Measurements from ENCODE around the gene FILIP1L.

The FILIP1L gene

DNA sequence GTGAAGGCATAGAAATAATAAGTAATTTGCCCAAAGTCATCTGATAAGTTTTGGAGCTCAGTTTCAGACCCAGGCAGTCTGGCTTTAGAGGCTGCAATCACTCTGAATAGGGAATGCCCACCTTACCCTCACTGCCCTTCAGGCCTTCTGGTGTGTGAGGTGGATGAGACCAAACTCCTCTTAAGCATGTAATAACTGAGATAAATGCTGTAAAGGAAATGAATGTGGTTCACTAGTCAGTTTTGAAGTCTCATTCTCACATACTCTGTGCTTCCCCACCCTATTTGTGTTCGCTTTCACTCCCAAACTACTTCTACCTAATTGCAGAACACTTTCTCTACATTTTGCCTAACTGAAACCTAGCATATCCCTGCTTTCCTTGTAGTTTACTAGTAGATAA is 144.1 kb downstream of the FILIP1L start:
- TF ChIP-seq, protein P1, sequence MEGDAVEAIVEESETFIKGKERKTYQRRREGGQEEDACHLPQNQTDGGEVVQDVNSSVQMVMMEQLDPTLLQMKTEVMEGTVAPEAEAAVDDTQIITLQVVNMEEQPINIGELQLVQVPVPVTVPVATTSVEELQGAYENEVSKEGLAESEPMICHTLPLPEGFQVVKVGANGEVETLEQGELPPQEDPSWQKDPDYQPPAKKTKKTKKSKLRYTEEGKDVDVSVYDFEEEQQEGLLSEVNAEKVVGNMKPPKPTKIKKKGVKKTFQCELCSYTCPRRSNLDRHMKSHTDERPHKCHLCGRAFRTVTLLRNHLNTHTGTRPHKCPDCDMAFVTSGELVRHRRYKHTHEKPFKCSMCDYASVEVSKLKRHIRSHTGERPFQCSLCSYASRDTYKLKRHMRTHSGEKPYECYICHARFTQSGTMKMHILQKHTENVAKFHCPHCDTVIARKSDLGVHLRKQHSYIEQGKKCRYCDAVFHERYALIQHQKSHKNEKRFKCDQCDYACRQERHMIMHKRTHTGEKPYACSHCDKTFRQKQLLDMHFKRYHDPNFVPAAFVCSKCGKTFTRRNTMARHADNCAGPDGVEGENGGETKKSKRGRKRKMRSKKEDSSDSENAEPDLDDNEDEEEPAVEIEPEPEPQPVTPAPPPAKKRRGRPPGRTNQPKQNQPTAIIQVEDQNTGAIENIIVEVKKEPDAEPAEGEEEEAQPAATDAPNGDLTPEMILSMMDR (IDR thresholded peaks at IDR 0.05; ENCODE audit: extremely low read depth, missing control alignments), result no peak
- peak; percentile 39 for DNase-seq (ENCODE audit: low spot score)

- TF ChIP-seq, protein P1 (IDR thresholded peaks at IDR 0.05; ENCODE audit: extremely low read depth, missing control alignments), result no peak
- no peak for DNase-seq (ENCODE audit: low spot score)
Measured at GRCh38 chr3:99969136-99969535, 145.2 kb downstream of the FILIP1L start.

DNA sequence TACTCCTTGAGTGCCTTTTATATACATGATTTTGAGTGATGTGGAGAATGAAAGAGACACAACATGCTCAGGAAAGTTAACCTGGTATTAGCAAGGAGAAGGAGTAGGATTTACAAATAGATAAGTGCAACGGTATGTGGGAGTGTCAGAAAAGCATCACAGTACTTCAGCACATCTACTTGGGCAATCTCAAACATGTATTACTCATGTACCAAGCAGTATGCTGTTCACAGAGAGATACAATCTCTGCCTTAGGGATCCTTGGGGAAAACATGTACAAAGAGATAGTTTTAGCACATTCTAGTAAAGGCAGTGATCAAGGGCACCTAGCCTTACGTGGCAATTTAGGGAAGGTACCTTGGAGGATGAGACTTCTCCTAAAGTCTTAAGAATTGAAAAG is 146.5 kb downstream of the FILIP1L start:
- TF ChIP-seq, protein P1 (IDR thresholded peaks at IDR 0.05; ENCODE audit: extremely low read depth, missing control alignments), result no peak
- DNase-seq (ENCODE audit: low spot score), result no peak

GRCh38 chr3:99966662-99967416 is 147.5 kb downstream of the FILIP1L start:
- TF ChIP-seq, protein P1 (IDR thresholded peaks at IDR 0.05; ENCODE audit: extremely low read depth, missing control alignments), result no peak
- no peak for DNase-seq (ENCODE audit: low spot score)

DNA sequence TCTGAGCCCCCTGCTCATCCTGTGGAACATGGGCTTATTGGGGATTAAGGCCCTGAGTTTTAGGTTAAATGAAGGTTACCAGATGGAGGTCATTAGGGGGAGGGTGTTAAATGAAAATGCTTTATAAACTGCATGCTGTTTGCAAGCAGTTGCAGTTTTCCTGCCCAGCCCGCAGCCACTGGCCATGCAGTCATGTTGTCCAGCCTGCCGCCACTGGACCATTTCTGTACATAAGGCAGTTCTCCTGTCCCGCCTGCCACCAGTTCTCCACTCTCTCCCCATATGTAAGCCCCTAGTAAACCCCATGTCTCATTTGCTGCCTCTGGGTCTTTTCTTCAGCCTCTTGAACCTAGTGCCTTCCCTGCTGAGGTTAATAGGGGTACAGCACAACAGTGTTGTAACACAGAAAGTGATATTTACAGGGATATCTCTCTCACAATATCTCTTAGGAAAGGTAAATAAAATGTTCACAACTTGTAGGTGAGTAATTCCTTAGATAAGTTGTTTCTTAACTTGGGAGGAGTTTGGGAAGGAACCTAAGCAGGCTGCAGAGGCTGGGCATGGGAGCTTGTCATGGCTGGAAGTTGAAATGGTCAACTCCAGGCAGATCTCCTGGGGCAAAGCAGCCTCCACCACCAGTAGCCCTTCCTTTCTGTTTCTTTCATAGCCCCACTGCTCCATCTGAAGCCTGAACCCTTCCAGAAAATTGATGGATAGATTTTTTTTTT is 148.5 kb downstream of the FILIP1L start:
- TF ChIP-seq, protein P1 (IDR thresholded peaks at IDR 0.05; ENCODE audit: extremely low read depth, missing control alignments), result no peak

DNA sequence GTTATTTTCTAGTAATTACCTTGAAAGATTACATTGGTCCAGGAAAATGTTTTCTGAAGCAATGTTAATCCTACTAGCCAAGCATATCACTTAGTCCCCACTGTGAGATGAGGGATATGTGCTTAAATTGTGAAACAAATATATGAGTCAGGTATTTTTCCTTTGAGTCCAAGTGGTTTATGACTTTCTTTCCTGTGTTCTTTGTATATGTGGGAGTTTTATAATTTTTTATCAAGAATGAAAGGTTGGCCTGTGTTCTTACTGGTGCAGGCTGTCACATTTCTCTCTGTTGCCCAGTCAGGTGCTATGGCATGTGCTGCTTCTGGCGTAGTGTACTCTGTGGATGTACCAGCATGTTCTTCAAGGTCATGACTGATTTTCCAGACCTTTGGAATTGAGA is 149.2 kb downstream of the FILIP1L start:
- TF ChIP-seq, protein P1 (IDR thresholded peaks at IDR 0.05; ENCODE audit: extremely low read depth, missing control alignments), result no peak
- DNase-seq (ENCODE audit: low spot score), result no peak

More for the DNA sequence above, 148.5 kb downstream of the FILIP1L start:
- no peak for DNase-seq (ENCODE audit: low spot score)

DNA sequence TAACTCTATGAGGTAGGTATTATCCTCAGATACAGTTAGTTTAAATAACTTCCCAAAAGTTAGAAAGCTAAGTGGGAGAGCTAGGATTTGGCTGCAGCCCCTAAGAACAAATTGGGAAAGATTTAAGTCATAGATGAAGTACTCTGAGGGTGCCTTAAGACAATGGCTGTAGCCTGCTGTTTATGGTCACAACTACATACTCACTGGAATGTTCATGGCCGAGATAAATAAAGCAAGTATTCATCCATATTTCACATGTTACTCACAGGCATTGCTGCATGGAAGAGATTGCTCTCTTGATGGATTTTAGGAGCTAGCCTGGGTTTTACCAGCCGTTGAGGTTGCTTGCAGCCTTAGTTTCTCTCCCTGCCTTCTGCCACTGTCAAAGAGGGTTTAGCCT is 151.6 kb downstream of the FILIP1L start:
- TF ChIP-seq, protein P1 (IDR thresholded peaks at IDR 0.05; ENCODE audit: extremely low read depth, missing control alignments), result no peak
- no peak for DNase-seq (ENCODE audit: low spot score)
